Activated naive CD4-positive, alpha-beta T cell treated with anti-CD3 and anti-CD28 coated beads, Interleukin-2, amount 10 ng/mL, durations not matched to agents 7 days and 5 days (primary cell): ENCODE measurements around the gene MEX3A.
A peak's percentile ranks its signal among the peaks of the same experiment; 100 is the strongest.
"Not testable (repeated sequence)": the region's sequence is repeated elsewhere in the genome, so short reads cannot be mapped to it uniquely, and the experiment has no call there.

Source experiments
- CTCF ChIA-PET: fragments of 350-600 bp; sonication (Branson Sonifier 250); formaldehyde crosslinking; loops from one replicate; lab custom pipeline; 2021; ENCODE audit warnings: antibody characterized with exemption; lab: Charles Lee
- DNase-seq: peaks from one replicate; pipeline ENCODE4 v3.0.0-alpha.2; 2020
- H3K27ac Mint-ChIP-seq: one replicate; pipeline ENCODE4 v1.8.0; 2021; ENCODE audit warnings: mild to moderate bottlenecking, moderate library complexity, mixed read lengths
- H3K27me3 Mint-ChIP-seq: one replicate; pipeline ENCODE4 v1.8.0; 2021; ENCODE audit warnings: mild to moderate bottlenecking, mixed read lengths
- H3K36me3 Mint-ChIP-seq: one replicate; pipeline ENCODE4 v1.8.0; 2021; ENCODE audit warnings: mixed read lengths
- H3K4me1 Mint-ChIP-seq: one replicate; pipeline ENCODE4 v1.8.0; 2021; ENCODE audit warnings: mixed read lengths
- H3K4me3 Mint-ChIP-seq: one replicate; pipeline ENCODE4 v1.8.0; 2021; ENCODE audit warnings: mild to moderate bottlenecking, moderate library complexity, mixed read lengths
- H3K9me3 Mint-ChIP-seq: one replicate; pipeline ENCODE4 v1.8.0; 2021; ENCODE audit warnings: mixed read lengths

Gene MEX3A

GRCh38 chr1:156122519-156123355 lies 40.5 kb upstream of the MEX3A start:
- peaks cover 80% of the 10 kb centered on the region for H3K27me3 Mint-ChIP-seq
- CTCF ChIA-PET: interaction anchor here (0.6 to 2.8 kb wide), 6 partner anchors 12 to 37 kb away, joined by 3 to 17 read pairs (median 4); no protein-coding TSS in a partner anchor
- DNase-seq: no peak
- peaks cover 57% of the 10 kb centered on the region for H3K4me1 Mint-ChIP-seq
- no peak overlapping the region for H3K27ac Mint-ChIP-seq
- no peak overlapping the region for H3K4me3 Mint-ChIP-seq
- H3K36me3 Mint-ChIP-seq: no peaks in the 10 kb centered on the region
- H3K9me3 Mint-ChIP-seq: no peaks in the 10 kb centered on the region

- Mint-ChIP-seq H3K36me3 (no peaks in the 10 kb centered on the region), H3K27me3 (peaks cover 87% of the 10 kb centered on the region), H3K9me3 (no peaks in the 10 kb centered on the region), H3K4me1 (peaks cover 50% of the 10 kb centered on the region), H3K4me3 (no peak overlapping the region), H3K27ac (no peak overlapping the region)
- CTCF ChIA-PET: interaction anchor here (0.6 to 2.8 kb wide), 3 partner anchors 22 to 36 kb away, joined by 3 to 17 read pairs (median 3); no protein-coding TSS in a partner anchor
- DNase-seq: no peak
Observed at GRCh38 chr1:156122086-156122485, 39.8 kb upstream of the MEX3A start.

GRCh38 chr1:156121457-156121856 lies 39.2 kb upstream of the MEX3A start:
- Mint-ChIP-seq H3K4me1 (peaks cover 46% of the 10 kb centered on the region), H3K27me3 (peaks cover 87% of the 10 kb centered on the region), H3K9me3 (no peaks in the 10 kb centered on the region), H3K36me3 (no peaks in the 10 kb centered on the region), H3K4me3 (no peak overlapping the region), H3K27ac (no peak overlapping the region)
- no peak for DNase-seq
- CTCF ChIA-PET: interaction anchor here (1.4 to 3.5 kb wide), 3 partner anchors 8 to 32 kb away, joined by 5 to 26 read pairs (median 10); no protein-coding TSS in a partner anchor

GRCh38 chr1:156121005-156121404 lies 38.7 kb upstream of the MEX3A start:
- Mint-ChIP-seq H3K27me3 (peaks cover 87% of the 10 kb centered on the region), H3K4me1 (peaks cover 46% of the 10 kb centered on the region)
- CTCF ChIA-PET: interaction anchor here (1.4 to 3.5 kb wide), 4 partner anchors 9 to 31 kb away, joined by 5 to 26 read pairs (median 8); no protein-coding TSS in a partner anchor
- not testable (repeated sequence) for H3K27ac Mint-ChIP-seq, DNase-seq, H3K9me3 Mint-ChIP-seq, H3K36me3 Mint-ChIP-seq, H3K4me3 Mint-ChIP-seq

- no peak for DNase-seq
- H3K27ac Mint-ChIP-seq: no peak overlapping the region
- CTCF ChIA-PET: interaction anchor here (0.7 to 3.5 kb wide), 8 partner anchors 8 to 122 kb away, joined by 3 to 26 read pairs (median 6); no protein-coding TSS in a partner anchor
- H3K27me3 Mint-ChIP-seq: peaks cover 93% of the 10 kb centered on the region
- no peak overlapping the region for H3K4me3 Mint-ChIP-seq
- H3K9me3 Mint-ChIP-seq: no peaks in the 10 kb centered on the region
- H3K36me3 Mint-ChIP-seq: peaks cover 1% of the 10 kb centered on the region
- H3K4me1 Mint-ChIP-seq: peaks cover 49% of the 10 kb centered on the region
Observed at GRCh38 chr1:156120318-156120717, 38.1 kb upstream of the MEX3A start.

GRCh38 chr1:156119503-156120209 lies 37.4 kb upstream of the MEX3A start:
- Mint-ChIP-seq H3K27ac (no peak overlapping the region), H3K4me3 (no peak overlapping the region), H3K27me3 (peaks cover 93% of the 10 kb centered on the region), H3K4me1 (peaks cover 48% of the 10 kb centered on the region), H3K36me3 (peaks cover 1% of the 10 kb centered on the region), H3K9me3 (no peaks in the 10 kb centered on the region)
- CTCF ChIA-PET: interaction anchor here (0.7 to 3.5 kb wide), 9 partner anchors 7 to 123 kb away, joined by 3 to 26 read pairs (median 5); no protein-coding TSS in a partner anchor
- no peak for DNase-seq

- H3K4me3 Mint-ChIP-seq: no peak overlapping the region
- H3K27me3 Mint-ChIP-seq: peaks cover 93% of the 10 kb centered on the region
- no peak overlapping the region for H3K27ac Mint-ChIP-seq
- no peak for DNase-seq
- CTCF ChIA-PET: interaction anchor here (0.6 to 3.5 kb wide), 4 partner anchors 9 to 24 kb away, joined by 4 to 26 read pairs (median 5); no protein-coding TSS in a partner anchor
- H3K4me1 Mint-ChIP-seq: peaks cover 45% of the 10 kb centered on the region
- no peaks in the 10 kb centered on the region for H3K9me3 Mint-ChIP-seq
- peaks cover 1% of the 10 kb centered on the region for H3K36me3 Mint-ChIP-seq
Observed at GRCh38 chr1:156118177-156118868, 36.1 kb upstream of the MEX3A start.

- H3K4me1 Mint-ChIP-seq: peaks cover 38% of the 10 kb centered on the region
- H3K36me3 Mint-ChIP-seq: peaks cover 1% of the 10 kb centered on the region
- H3K27me3 Mint-ChIP-seq: peaks cover 93% of the 10 kb centered on the region
- H3K27ac Mint-ChIP-seq: no peak overlapping the region
- no peak overlapping the region for H3K4me3 Mint-ChIP-seq
- DNase-seq: no peak
- CTCF ChIA-PET: interaction anchor here (0.9 kb wide), 1 partner anchor 11 kb away, joined by 5 read pairs; no protein-coding TSS in a partner anchor
- H3K9me3 Mint-ChIP-seq: no peaks in the 10 kb centered on the region
Observed at GRCh38 chr1:156117414-156118176, 35.3 kb upstream of the MEX3A start.

GRCh38 chr1:156116731-156117130 lies 34.5 kb upstream of the MEX3A start:
- not testable (repeated sequence) for H3K9me3 Mint-ChIP-seq, H3K27ac Mint-ChIP-seq, H3K36me3 Mint-ChIP-seq, H3K4me3 Mint-ChIP-seq, DNase-seq
- Mint-ChIP-seq H3K4me1 (peaks cover 36% of the 10 kb centered on the region), H3K27me3 (peaks cover 95% of the 10 kb centered on the region)
- CTCF ChIA-PET: interaction anchor here (0.7 to 2.4 kb wide), 3 partner anchors 13 to 26 kb away, joined by 3 to 12 read pairs (median 4); no protein-coding TSS in a partner anchor

GRCh38 chr1:156115514-156116374 lies 33.5 kb upstream of the MEX3A start:
- H3K36me3 Mint-ChIP-seq: peaks cover 1% of the 10 kb centered on the region
- no peaks in the 10 kb centered on the region for H3K9me3 Mint-ChIP-seq
- H3K4me1 Mint-ChIP-seq: peaks cover 36% of the 10 kb centered on the region
- peak overlapping the region; percentile 76 for H3K4me3 Mint-ChIP-seq
- CTCF ChIA-PET: interaction anchor here (0.7 to 2.4 kb wide), 7 partner anchors 10 to 43 kb away, joined by 3 to 12 read pairs (median 4); no protein-coding TSS in a partner anchor
- peaks cover 95% of the 10 kb centered on the region for H3K27me3 Mint-ChIP-seq
- H3K27ac Mint-ChIP-seq: no peak overlapping the region
- no peak for DNase-seq

GRCh38 chr1:156114919-156115513 lies 32.8 kb upstream of the MEX3A start:
- Mint-ChIP-seq H3K9me3 (no peaks in the 10 kb centered on the region), H3K4me1 (peaks cover 33% of the 10 kb centered on the region), H3K27ac (no peak overlapping the region), H3K36me3 (peaks cover 1% of the 10 kb centered on the region), H3K4me3 (peak overlapping the region; percentile 76), H3K27me3 (peaks cover 94% of the 10 kb centered on the region)
- CTCF ChIA-PET: interaction anchor here (1.2 to 2.4 kb wide), 5 partner anchors 11 to 43 kb away, joined by 3 to 12 read pairs (median 7); no protein-coding TSS in a partner anchor
- peak; percentile 43 for DNase-seq
